GM21390 (cell line): ENCODE measurements around the gene STRA8.
A peak's percentile ranks its signal among the peaks of the same experiment; 100 is the strongest.
"Not testable (repeated sequence)": the region's sequence is repeated elsewhere in the genome, so short reads cannot be mapped to it uniquely, and the experiment has no call there.

ENCODE experiments used
- ATAC-seq: cut with Tn5 transposase; IDR thresholded peaks from one replicate; pipeline ENCODE4 v1.9.1; 2021; ENCODE audit not compliant: unreplicated experiment

The STRA8 gene

DNA sequence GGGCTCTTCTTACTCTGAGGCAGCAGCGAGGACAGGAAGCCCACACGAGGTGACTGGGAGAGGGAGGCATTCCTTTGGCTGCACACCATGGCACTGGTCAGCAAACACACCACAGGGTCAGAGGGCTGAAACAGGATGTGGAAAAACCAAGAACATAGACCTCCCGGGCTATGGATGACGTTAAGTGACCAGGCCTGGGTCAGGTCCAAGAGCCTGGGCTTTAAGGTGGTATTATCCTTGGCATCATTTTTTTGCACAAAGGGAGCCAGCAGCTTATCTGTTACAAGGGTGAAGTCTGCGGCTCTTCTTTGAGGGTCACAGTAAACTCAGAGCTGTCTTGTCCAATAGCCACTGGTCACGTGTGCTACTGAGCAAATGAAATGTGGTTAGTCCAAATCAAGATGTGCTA is 29.3 kb upstream of the STRA8 start:
- no peak for ATAC-seq

GRCh38 chr7:135204876-135205275 is 28.8 kb upstream of the STRA8 start:
- ATAC-seq: no peak

GRCh38 chr7:135205850-135206249 is 27.8 kb upstream of the STRA8 start:
- ATAC-seq: no peak

DNA sequence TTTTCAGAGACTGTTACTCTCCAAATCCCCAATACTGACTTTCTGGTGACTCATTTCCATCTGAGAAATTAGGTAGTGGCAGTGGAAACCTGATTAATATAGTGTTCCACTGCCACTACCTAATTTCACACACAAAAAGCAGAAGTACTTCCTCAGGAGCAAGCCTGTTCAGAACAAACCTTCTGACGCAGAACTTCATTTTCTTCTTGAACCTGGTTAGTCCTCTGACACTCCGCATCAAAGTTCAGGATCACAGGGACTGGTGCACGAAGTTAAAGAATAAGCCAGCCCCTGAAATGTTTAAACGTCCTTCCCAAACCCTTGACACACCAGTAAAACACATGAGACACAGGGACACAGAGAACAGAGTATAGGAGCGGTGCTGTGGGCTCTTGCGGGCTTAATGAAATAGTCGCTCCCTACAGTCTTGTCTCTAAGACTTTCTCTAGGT is 26.7 kb upstream of the STRA8 start:
- ATAC-seq: peak; percentile 30

DNA sequence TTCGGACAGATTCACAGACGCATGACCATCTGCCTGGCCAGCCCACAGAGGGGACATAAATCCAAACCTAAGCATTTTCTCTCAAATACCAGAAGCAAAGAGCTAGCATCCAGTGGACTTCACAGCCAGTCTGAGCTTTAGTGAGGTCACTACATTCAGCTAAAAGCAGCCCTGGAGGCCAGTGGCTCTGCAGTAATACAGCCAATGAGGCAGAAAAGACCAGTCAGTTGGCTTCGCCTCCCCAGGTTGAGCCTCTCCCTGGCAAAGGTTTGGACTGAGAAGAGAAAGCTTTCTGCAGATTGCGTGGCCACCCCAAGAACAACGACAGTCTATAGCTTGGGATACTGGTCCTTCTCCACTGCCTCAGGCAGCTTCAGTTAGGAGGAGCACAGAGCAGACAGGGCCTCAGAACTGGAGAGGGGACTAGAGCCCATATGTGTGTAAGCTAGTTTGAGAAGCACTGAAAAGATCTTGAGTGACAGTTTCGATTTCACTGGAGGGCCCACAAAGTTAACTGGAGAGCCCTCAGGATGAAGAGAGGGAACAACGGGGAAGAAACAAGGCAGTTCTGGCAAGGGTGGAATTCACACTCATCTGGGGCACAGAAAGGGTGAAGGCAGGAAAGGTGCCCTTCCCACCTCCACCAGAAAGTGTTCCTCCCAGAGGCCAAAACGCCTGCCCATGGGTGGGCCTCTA is 26.1 kb upstream of the STRA8 start:
- ATAC-seq: peak; percentile 18

DNA sequence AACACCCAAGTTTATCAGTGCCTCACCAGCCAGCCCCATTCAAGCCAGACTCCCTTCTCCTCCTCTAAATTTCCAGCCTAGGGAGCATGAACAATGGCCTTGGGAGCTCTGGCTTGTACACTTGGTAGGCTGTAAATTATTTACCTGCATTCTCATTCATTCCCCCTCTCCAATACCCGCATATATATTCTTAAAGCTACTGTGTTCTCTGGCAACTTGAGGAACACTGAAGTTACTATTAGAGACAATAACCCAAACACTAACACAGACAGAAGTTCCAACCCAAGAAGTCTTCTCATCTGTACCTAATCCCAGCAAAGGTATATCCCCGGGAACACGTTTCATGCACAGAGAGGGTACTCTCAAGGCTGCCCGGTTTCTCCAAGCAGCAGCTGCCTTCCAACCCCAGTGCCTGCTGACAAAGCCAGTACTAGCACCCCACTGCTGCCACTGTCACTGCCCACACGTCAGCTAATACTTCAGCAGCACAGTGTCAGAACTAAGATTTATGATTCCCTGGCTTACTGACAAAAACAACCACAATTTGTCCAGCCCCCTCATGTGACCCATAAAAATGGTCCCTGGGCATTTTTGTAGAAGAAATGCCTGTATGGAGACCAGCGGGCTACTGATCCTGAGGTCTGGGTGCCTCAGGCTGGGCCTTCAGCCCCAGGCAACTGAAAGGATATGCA is 25.4 kb upstream of the STRA8 start:
- ATAC-seq: no peak

DNA sequence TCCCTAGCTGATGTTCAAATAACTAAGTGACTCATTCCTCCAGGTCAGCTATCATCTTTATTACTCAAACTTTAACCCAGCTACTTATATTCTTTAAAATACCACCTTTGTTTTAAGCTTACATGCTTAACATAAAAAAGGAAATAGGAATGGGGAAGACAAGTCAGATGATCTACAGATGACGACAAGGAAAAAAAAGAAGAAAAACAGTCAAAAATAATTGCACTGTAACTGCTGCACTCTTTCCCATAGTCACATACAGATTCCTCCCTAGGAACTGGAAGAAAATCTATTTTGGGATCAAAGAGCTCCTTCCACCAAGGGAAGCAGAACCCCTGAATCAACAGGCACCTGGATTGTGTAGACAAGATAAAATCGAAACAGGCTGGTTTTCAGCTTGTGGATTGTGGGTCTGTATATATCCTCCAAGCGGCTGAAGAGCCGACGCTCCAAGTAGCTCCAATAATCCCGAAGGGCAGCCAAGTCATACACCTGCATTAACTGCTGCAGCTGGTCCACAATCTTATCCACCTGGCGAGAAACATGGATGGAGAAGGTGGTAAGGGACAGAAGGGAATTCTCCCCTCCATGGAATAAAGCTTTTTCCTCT is 24.3 kb upstream of the STRA8 start:
- no peak for ATAC-seq

DNA sequence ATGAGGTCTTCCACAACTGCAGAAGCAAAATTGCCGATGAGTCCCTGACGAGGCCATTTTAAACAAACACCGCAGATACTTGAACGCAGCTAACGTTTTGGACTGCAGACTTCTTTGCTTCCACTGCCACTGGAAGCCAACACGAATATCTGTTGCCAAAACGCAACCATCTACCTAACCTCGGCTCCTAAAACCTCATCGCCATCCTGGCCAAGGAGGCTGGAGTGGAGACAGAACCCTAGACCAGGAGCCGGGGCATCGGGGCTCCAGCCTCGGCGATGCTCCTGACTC is 22.8 kb upstream of the STRA8 start:
- peak; percentile 0 for ATAC-seq

DNA sequence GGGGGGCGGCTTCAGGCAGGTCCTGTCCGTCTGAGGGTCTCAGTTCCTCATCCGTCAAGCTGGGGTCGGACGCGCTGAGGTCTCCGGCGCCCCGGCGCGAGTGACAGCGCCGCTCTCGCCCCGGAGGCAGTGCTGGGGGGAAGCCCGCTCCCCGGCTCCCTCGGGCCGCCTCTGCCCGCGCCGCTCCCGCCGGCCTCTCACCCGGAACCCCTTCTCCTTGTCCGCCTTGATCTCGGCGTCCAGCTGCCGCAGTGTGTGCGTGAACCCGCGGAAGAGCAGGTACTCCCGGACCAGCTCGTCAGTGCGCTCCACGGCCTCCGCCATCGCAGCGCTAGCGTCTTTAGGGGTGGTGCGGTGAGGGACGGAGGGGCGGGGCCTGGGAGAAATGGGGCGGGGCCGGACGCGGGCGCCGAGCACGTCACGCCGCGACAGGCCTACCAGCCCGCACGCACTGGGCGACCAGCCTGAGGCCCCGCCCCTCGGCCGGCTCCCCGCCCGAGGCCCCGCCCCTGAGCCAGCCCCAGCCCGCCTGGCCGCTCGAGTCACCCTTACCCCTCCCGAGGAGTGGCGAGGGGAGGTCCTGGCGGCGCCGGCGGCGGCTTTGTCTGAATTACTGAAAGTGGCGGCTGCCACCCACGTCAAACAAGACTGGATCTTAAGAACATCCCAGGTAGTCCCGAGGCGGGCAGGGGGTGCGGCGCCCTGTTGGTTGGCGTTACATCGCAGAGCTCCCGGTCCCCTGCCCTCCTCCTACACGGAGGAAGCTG is 22.3 kb upstream of the STRA8 start, which contains the start of gene WDR91:
TSS of gene WDR91 (minus strand) at position 348 of the 767 bp plus-strand sequence. CDS start at position 324, 24 bp downstream.
- peak; percentile 78 for ATAC-seq

- ATAC-seq: not testable (repeated sequence)
Measured at GRCh38 chr7:135211946-135212685, 21.5 kb upstream of the STRA8 start.

GRCh38 chr7:135213831-135214230 is 19.8 kb upstream of the STRA8 start:
- no peak for ATAC-seq

GRCh38 chr7:135215180-135215579 is 18.5 kb upstream of the STRA8 start:
- no peak for ATAC-seq

DNA sequence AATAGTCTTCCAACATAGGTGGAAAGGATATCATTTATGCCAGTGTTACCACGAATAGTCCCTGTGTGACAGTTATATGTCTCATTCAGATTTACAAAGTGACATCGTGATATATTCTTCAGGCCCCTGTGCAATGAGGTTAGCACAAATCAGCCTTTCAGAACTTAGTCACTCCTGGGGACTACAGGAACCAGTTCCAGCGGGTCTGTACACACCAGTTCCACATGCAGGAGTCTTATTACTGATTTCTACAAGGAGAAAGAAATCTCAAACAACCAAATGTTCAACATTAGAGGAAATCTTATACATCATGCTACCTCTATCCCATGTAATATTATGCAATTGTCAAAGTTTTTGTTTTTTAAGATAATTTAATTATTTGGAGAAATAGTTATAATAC is 17.9 kb upstream of the STRA8 start:
- ATAC-seq: no peak

GRCh38 chr7:135217645-135218509 is 15.8 kb upstream of the STRA8 start:
- ATAC-seq: no peak

- no peak for ATAC-seq
Measured at GRCh38 chr7:135224027-135224426, 9.6 kb upstream of the STRA8 start.

DNA sequence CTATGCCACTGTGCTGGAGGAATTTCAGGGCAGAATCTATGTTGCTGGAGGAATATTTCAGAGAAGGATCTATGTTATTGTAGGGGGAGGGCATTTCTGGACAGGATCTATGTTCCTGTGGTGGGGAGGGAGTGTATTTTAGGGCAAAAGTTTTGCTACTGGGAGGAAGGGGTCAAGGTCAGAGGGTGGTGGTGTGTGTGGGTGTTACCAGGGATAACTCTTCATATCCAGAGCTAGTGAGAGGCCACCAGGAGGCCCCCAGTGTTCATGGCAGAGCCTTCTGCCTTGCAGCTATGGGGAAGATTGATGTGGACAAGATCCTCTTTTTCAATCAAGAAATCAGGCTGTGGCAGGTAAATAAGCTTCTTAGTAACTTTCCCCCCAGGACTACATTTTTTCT is 2.0 kb upstream of the STRA8 start:
- no peak for ATAC-seq

DNA sequence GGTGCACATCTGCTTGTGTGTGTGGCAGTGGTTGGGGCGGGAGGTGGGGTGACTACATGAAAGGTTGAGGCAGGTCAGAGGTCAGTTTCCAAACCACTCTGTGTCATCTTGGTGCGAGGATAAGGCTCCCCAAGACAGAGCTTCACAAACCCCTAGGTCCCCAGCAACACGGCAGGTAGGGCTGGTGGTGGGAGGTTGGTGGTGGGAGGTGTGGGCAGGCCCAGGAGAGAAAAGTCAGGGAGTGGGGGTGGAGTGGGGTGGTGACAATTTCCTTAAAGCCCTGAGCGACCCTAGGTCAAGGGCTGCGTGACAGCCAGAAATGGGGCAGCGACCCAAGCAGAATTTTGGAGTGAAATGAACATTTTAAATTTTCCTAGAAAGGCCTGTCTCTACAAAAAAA is 1.6 kb upstream of the STRA8 start:
- ATAC-seq: no peak

- ATAC-seq: no peak
Measured at GRCh38 chr7:135232720-135233119, 918 bp upstream of the STRA8 start.

DNA sequence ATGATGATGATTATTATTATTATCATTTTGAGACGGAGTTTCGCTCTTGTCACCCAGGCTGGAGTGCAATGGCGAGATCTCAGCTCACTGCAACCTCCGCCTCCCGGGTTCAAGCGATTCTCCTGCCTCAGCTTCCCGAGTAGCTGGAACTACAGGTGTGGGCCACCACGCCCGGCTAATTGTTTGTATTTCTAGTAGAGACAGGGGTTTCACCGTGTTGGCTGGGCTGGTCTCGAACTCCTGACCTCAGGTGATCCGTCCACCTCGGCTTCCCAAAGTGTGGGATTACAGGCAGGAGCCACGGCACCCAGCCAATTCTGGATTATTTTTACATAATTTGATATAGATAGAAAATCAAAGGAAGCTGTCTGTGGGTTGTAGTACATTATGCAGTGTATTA is 457 bp downstream of the STRA8 start:
- not testable (repeated sequence) for ATAC-seq

GRCh38 chr7:135234727-135235126 is 1.1 kb downstream of the STRA8 start:
- no peak for ATAC-seq
